Measurements from ENCODE around the gene CORT. TPM values are rescaled to one million over a fixed set of nuclear protein-coding genes. Genes with fewer than 3 reads are reported as not detected.

Gene CORT
- total RNA-seq (2022) (0.79 TPM in 1 of 2 replicates, not detected in the other), Bru-seq, nascent RNA (percentile 43 among the genes with signal in this experiment), BruChase-seq, experiment 1, labeled RNA remaining after a 2-hour chase (percentile 58 among the genes with signal in this experiment), BruChase-seq, experiment 2, labeled RNA remaining after a 6-hour chase (percentile 58 among the genes with signal in this experiment)
- long read RNA-seq: 0 reads

- CTCF ChIA-PET: interaction anchor here (1.0 kb wide), 1 partner anchor 19 kb away, joined by 3 read pairs; the partner anchor contains the start of gene CENPS
- intact Hi-C loops (cut with micrococcal nuclease; ENCODE audit: unreplicated experiment): no loop called here
- no peaks in the 10 kb centered on the region for H3K4me1 ChIP-seq
- H3K27me3 Mint-ChIP-seq (ENCODE audit: insufficient read depth, unreplicated experiment): no peaks in the 10 kb centered on the region
- TF ChIP-seq CTCF (IDR thresholded peaks at IDR 0.05; ENCODE audit: insufficient read depth in 1 of 2, low read depth in 1 of 2, low read length in 1 of 2, severe bottlenecking in 1 of 2, unreplicated experiment in 1 of 2): no peak
- no peaks in the 10 kb centered on the region for H3K27me3 ChIP-seq (replicated peaks; ENCODE audit: control insufficient read depth, insufficient read depth, low read length)
- H3K4me3 Mint-ChIP-seq (ENCODE audit: unreplicated experiment): no peak within 1 kb of the TSS
- POLR2A ChIA-PET: no interaction called here
- H3K36me3 Mint-ChIP-seq (ENCODE audit: insufficient read depth, unreplicated experiment): no peaks in the 10 kb centered on the region
- DNase-seq: no peak
- BruUV-seq (replicated peaks): no TSS peak
- no peaks in the 10 kb centered on the region for H3K9me3 Mint-ChIP-seq (ENCODE audit: unreplicated experiment)
- no peak within 1 kb of the TSS for H3K27ac Mint-ChIP-seq (ENCODE audit: unreplicated experiment)
- no peaks in the 10 kb centered on the region for H3K36me3 ChIP-seq (ENCODE audit: control insufficient read depth, insufficient read depth, low read length)
- H3K9me3 ChIP-seq: no peaks in the 10 kb centered on the region
- no peak within 1 kb of the TSS for H3K4me3 ChIP-seq (ENCODE audit: low read depth, low read length)
- H3K4me1 Mint-ChIP-seq (ENCODE audit: low read depth, unreplicated experiment): no peaks in the 10 kb centered on the region
Measured at GRCh38 chr1:10449751-10450150, at the start of gene CORT. CORT (plus strand) TSS chr1:10450031; CDS start chr1:10450224, 193 bp downstream.

- Mint-ChIP-seq H3K27ac (ENCODE audit: unreplicated experiment) (peak overlapping the region; percentile 77), H3K27me3 (ENCODE audit: insufficient read depth, unreplicated experiment) (no peaks in the 10 kb centered on the region), H3K9me3 (ENCODE audit: unreplicated experiment) (no peaks in the 10 kb centered on the region), H3K36me3 (ENCODE audit: insufficient read depth, unreplicated experiment) (peaks cover 67% of the 10 kb centered on the region), H3K4me3 (ENCODE audit: unreplicated experiment) (peak overlapping the region; percentile 11), H3K4me1 (ENCODE audit: low read depth, unreplicated experiment) (peaks cover 5% of the 10 kb centered on the region)
- intact Hi-C loops (cut with micrococcal nuclease; ENCODE audit: unreplicated experiment): no loop called here
- no peaks in the 10 kb centered on the region for H3K9me3 ChIP-seq
- POLR2A ChIA-PET: no interaction called here
- no peak for TF ChIP-seq CTCF (IDR thresholded peaks at IDR 0.05; ENCODE audit: insufficient read depth in 1 of 2, low read depth in 1 of 2, low read length in 1 of 2, severe bottlenecking in 1 of 2, unreplicated experiment in 1 of 2)
- no peaks in the 10 kb centered on the region for H3K27me3 ChIP-seq (replicated peaks; ENCODE audit: control insufficient read depth, insufficient read depth, low read length)
- CTCF ChIA-PET: no interaction called here
- no TSS peak for BruUV-seq (replicated peaks)
- H3K4me1 ChIP-seq: peaks cover 14% of the 10 kb centered on the region; the same call in 1 of the 2 replicates
- DNase-seq: no peak
- H3K36me3 ChIP-seq (ENCODE audit: control insufficient read depth, insufficient read depth, low read length): no peaks in the 10 kb centered on the region; the same call in 1 of the 2 replicates
- H3K4me3 ChIP-seq (ENCODE audit: low read depth, low read length): no peak overlapping the region
Measured at GRCh38 chr1:10401281-10401680, 48.5 kb upstream of the CORT start.

- Mint-ChIP-seq H3K36me3 (ENCODE audit: insufficient read depth, unreplicated experiment) (peaks cover 81% of the 10 kb centered on the region), H3K27me3 (ENCODE audit: insufficient read depth, unreplicated experiment) (no peaks in the 10 kb centered on the region), H3K4me3 (ENCODE audit: unreplicated experiment) (no peak overlapping the region), H3K27ac (ENCODE audit: unreplicated experiment) (no peak overlapping the region), H3K4me1 (ENCODE audit: low read depth, unreplicated experiment) (peaks cover 5% of the 10 kb centered on the region), H3K9me3 (ENCODE audit: unreplicated experiment) (no peaks in the 10 kb centered on the region)
- no peak for DNase-seq
- no peaks in the 10 kb centered on the region for H3K27me3 ChIP-seq (replicated peaks; ENCODE audit: control insufficient read depth, insufficient read depth, low read length)
- POLR2A ChIA-PET: no interaction called here
- CTCF ChIA-PET: no interaction called here
- no peak overlapping the region for H3K4me3 ChIP-seq (ENCODE audit: low read depth, low read length)
- peaks cover 14% of the 10 kb centered on the region; the same call in 1 of the 2 replicates for H3K4me1 ChIP-seq
- TF ChIP-seq CTCF (IDR thresholded peaks at IDR 0.05; ENCODE audit: insufficient read depth in 1 of 2, low read depth in 1 of 2, low read length in 1 of 2, severe bottlenecking in 1 of 2, unreplicated experiment in 1 of 2): no peak
- H3K36me3 ChIP-seq (ENCODE audit: control insufficient read depth, insufficient read depth, low read length): no peaks in the 10 kb centered on the region; the same call in none of the 2 replicates
- intact Hi-C loops (cut with micrococcal nuclease; ENCODE audit: unreplicated experiment): no loop called here
- BruUV-seq (replicated peaks): no TSS peak
- no peaks in the 10 kb centered on the region for H3K9me3 ChIP-seq
Measured at GRCh38 chr1:10402729-10403274, 47.0 kb upstream of the CORT start.
